NCI-H774 (cell line): ENCODE data around the gene CFAP97D1.

ENCODE experiments used
- DNase-seq: peaks from one replicate; lab custom pipeline; 2025; lab: John Stamatoyannopoulos, UW

Gene CFAP97D1

GRCh38 chr17:43827596-43827995, 47.4 kb downstream of the CFAP97D1 start:
- DNase-seq: no peak

GRCh38 chr17:43829738-43830137, 49.5 kb downstream of the CFAP97D1 start:
- no peak for DNase-seq

GRCh38 chr17:43830510-43831140, 50.4 kb downstream of the CFAP97D1 start:
- DNase-seq: no peak

GRCh38 chr17:43831633-43832032, 51.4 kb downstream of the CFAP97D1 start:
- DNase-seq: no peak

GRCh38 chr17:43832168-43832975, 52.1 kb downstream of the CFAP97D1 start:
- DNase-seq: peak; percentile 42

GRCh38 chr17:43832976-43833829, 53.0 kb downstream of the CFAP97D1 start, which contains the start of gene MPP3:
Gene MPP3 (minus strand): TSS chr17:43833146. CDS start chr17:43831906, 1,240 bp downstream.
- DNase-seq: peak; percentile 88

GRCh38 chr17:43834106-43834505, 53.9 kb downstream of the CFAP97D1 start:
- DNase-seq: peak; percentile 7
